ENCODE results near the gene PLA2G15. TPM values are rescaled to one million over a fixed set of nuclear protein-coding genes. Genes with fewer than 3 reads are reported as not detected.

Gene PLA2G15
- total RNA-seq, 1 donor from 2014 or later = 29.6 TPM

DNA sequence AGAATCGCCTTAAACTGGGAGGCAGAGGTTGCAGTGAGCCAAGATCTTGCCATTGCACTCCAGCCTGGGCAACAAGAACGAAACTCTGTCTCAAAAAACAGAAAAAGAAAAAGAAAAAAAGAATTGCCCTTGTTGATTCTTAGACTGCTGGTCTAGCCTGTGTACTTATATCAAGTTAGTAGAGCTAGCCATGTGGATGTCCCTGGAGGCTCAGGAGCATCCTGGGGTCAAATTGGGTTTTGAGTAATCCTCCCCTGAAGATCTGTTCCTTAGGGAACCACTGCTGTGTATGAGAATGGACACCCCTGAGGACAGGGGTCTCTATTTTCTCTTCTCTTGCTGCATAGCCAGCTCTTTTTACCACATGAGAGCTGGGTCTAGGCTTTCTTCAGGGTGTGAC, 44.0 kb downstream of the PLA2G15 start:
- no peaks in the 10 kb centered on the region for H3K27me3 Mint-ChIP-seq (ENCODE audit: low read depth)
- H3K27ac Mint-ChIP-seq (ENCODE audit: unreplicated experiment) = peak overlapping the region; percentile 70
- H3K36me3 Mint-ChIP-seq (ENCODE audit: low read depth) = peaks cover 29% of the 10 kb centered on the region
- TF ChIP-seq, protein P1, sequence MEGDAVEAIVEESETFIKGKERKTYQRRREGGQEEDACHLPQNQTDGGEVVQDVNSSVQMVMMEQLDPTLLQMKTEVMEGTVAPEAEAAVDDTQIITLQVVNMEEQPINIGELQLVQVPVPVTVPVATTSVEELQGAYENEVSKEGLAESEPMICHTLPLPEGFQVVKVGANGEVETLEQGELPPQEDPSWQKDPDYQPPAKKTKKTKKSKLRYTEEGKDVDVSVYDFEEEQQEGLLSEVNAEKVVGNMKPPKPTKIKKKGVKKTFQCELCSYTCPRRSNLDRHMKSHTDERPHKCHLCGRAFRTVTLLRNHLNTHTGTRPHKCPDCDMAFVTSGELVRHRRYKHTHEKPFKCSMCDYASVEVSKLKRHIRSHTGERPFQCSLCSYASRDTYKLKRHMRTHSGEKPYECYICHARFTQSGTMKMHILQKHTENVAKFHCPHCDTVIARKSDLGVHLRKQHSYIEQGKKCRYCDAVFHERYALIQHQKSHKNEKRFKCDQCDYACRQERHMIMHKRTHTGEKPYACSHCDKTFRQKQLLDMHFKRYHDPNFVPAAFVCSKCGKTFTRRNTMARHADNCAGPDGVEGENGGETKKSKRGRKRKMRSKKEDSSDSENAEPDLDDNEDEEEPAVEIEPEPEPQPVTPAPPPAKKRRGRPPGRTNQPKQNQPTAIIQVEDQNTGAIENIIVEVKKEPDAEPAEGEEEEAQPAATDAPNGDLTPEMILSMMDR (IDR thresholded peaks at IDR 0.05) = no peak
- DNase-seq (ENCODE audit: low spot score) = no peak
- H3K4me1 Mint-ChIP-seq (ENCODE audit: low read depth) = peaks cover 40% of the 10 kb centered on the region
- H3K9me3 Mint-ChIP-seq (ENCODE audit: low read depth) = no peaks in the 10 kb centered on the region
- H3K4me3 Mint-ChIP-seq (ENCODE audit: unreplicated experiment) = no peak overlapping the region

DNA sequence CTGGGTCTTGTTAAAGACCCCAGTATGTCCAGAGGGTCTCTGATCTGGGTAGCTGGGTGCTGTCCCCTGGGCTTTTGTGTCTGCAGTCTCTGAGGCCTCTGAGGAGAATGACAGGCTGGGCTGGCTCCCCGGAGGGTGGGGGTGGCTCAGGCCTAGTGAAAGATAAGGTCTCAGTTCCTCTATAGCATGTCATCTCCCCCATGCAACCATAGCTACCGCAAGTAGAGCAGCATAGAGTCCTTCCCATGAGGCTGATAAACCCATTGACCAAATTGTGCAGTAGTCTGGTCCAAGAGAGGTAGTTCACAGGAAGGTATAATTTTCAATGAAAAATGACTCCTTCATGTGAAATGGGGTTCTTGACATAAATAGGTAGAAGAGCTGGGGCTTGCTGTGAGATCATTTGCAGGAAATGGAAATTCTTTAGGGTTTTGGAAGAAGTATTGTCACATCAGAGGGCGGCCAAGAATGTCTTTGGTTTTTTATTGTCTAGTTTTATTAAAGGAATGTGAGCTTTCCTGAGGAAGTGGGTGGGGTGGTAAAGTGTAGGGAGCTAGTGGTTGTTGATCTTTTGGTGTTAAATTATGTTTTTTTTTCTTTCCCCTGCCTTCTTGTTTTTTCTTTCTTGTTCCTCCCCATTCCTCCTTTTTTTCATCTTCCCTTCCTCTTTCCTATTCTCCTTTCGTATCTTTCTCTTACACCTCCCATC, 44.6 kb downstream of the PLA2G15 start:
- H3K4me1 Mint-ChIP-seq (ENCODE audit: low read depth) = peaks cover 40% of the 10 kb centered on the region
- TF ChIP-seq, protein P1 (IDR thresholded peaks at IDR 0.05) = no peak
- H3K27me3 Mint-ChIP-seq (ENCODE audit: low read depth) = no peaks in the 10 kb centered on the region
- DNase-seq (ENCODE audit: low spot score) = no peak
- H3K4me3 Mint-ChIP-seq (ENCODE audit: unreplicated experiment) = no peak overlapping the region
- peak overlapping the region; percentile 70 for H3K27ac Mint-ChIP-seq (ENCODE audit: unreplicated experiment)
- no peaks in the 10 kb centered on the region for H3K9me3 Mint-ChIP-seq (ENCODE audit: low read depth)
- H3K36me3 Mint-ChIP-seq (ENCODE audit: low read depth) = peaks cover 31% of the 10 kb centered on the region

DNA sequence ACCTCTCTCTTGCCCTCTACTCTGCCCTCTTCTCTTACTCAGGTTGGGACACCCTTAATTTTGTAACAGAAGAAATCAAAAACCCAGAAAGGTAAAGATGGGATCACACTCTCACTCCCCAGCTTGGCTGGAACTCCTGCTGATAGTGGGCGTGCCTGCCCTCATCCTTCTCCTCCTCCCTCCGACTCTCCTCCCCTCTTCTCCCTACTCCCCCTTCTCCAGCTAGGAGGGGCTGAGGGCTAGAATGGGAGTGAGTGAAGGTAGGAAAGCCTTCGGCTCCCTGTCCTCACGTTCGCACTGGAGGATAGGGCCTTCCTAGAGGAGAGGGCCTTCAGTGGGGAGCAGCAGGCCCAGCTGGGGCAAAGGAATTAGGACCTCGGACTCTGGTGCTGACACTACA, 45.3 kb downstream of the PLA2G15 start:
- no peak overlapping the region for H3K4me3 Mint-ChIP-seq (ENCODE audit: unreplicated experiment)

DNA sequence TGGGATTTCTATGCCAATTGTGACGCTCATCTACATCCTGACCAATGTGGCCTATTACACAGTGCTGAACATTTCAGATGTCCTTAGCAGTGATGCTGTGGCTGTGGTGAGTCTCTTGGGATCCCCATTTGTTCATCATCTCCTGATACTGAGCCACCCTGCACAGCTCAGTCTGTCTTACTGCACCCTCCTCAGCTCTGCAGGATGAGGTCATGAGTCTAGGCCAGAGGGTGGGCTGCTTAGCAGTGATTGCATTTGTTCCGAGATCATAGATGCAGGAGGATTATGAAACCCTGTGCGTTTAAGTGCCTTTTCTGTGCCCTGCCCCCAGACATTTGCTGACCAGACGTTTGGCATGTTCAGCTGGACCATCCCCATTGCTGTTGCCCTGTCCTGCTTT, 46.1 kb downstream of the PLA2G15 start:
- TF ChIP-seq, protein P1 (IDR thresholded peaks at IDR 0.05) = no peak
- peaks cover 36% of the 10 kb centered on the region for H3K4me1 Mint-ChIP-seq (ENCODE audit: low read depth)
- H3K36me3 Mint-ChIP-seq (ENCODE audit: low read depth) = peaks cover 36% of the 10 kb centered on the region
- no peak overlapping the region for H3K27ac Mint-ChIP-seq (ENCODE audit: unreplicated experiment)
- no peaks in the 10 kb centered on the region for H3K9me3 Mint-ChIP-seq (ENCODE audit: low read depth)
- H3K4me3 Mint-ChIP-seq (ENCODE audit: unreplicated experiment) = no peak overlapping the region
- DNase-seq (ENCODE audit: low spot score) = no peak
- no peaks in the 10 kb centered on the region for H3K27me3 Mint-ChIP-seq (ENCODE audit: low read depth)

More for the DNA sequence above, 45.3 kb downstream of the PLA2G15 start:
- Mint-ChIP-seq H3K36me3 (ENCODE audit: low read depth) (peaks cover 34% of the 10 kb centered on the region), H3K9me3 (ENCODE audit: low read depth) (no peaks in the 10 kb centered on the region), H3K27me3 (ENCODE audit: low read depth) (no peaks in the 10 kb centered on the region), H3K4me1 (ENCODE audit: low read depth) (peaks cover 40% of the 10 kb centered on the region), H3K27ac (ENCODE audit: unreplicated experiment) (peak overlapping the region; percentile 70)
- DNase-seq (ENCODE audit: low spot score) = no peak
- TF ChIP-seq, protein P1 (IDR thresholded peaks at IDR 0.05) = no peak

DNA sequence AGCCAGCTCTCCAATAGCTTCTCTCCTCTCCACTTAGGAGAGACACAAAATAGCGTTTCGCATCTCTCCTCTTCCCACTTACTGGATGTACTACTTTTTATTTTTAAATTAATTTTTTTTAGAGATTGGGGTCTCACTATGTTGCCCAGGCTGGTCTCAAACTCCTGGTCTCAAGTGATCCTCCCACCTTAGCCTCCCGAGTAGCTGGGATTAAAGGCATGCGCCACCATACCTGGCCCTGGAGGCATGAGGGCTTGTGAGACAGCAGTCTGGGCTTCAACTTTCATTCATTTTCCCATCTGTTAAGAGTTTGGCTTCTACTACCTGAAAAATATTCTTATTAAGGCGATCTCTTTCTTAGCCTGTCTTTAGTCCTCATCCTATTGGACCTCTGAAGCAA, 47.3 kb downstream of the PLA2G15 start:
- TF ChIP-seq, protein P1 (IDR thresholded peaks at IDR 0.05) = no peak
- no peak overlapping the region for H3K27ac Mint-ChIP-seq (ENCODE audit: unreplicated experiment)
- H3K27me3 Mint-ChIP-seq (ENCODE audit: low read depth) = no peaks in the 10 kb centered on the region
- H3K9me3 Mint-ChIP-seq (ENCODE audit: low read depth) = no peaks in the 10 kb centered on the region
- DNase-seq (ENCODE audit: low spot score) = no peak
- no peak overlapping the region for H3K4me3 Mint-ChIP-seq (ENCODE audit: unreplicated experiment)
- peaks cover 27% of the 10 kb centered on the region for H3K4me1 Mint-ChIP-seq (ENCODE audit: low read depth)
- H3K36me3 Mint-ChIP-seq (ENCODE audit: low read depth) = peaks cover 38% of the 10 kb centered on the region

Measured in chondrocyte (in vitro differentiated cells).